ENCODE results near the gene CHD9.
A peak's percentile ranks its signal among the peaks of the same experiment; 100 is the strongest.

Gene CHD9

DNA sequence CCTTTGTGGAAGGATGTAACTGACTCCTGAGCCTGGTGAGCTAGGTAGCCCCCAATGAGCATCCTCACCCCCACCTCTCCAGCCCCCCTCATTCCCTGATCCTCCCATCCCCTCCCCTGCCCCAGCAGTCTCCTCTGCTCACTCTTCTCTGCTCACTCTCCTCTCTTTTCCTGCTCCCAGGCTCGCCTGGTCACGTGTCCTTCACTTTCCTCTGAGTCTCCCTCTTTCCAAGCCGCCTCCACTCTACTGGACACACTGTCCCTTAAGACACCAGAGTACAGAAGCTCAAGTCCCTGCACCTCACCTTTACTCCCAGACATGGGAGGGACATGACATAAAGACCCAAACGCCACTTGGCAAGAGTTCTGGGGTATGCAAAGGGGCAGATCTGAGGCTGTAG, 303.2 kb downstream of the CHD9 start:
- no peak for DNase-seq (ENCODE audit: low read depth)

- no peak for DNase-seq (ENCODE audit: low read depth)
Observed at GRCh38 chr16:53358884-53359283, 304.1 kb downstream of the CHD9 start.

DNA sequence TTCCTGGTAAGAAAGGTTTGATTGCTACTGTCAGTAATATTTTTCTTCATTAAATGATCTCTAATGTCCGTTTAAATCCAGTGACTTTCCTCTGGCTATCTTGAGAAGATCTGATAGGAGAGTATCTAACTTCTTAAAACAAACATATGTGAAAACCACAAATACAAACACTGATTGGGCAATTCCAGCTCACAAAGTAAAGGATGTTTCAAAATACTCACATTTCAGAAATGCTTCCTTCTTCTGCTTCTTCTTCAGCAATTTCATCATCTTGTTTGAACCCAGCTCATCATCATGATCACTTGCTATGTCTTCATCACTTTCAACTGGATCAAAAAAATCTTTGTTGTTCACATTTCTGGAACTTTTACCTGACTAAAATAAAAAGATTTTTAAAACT, 315.1 kb downstream of the CHD9 start:
- peak; percentile 67 for DNase-seq (ENCODE audit: low read depth)

- DNase-seq (ENCODE audit: low read depth): no peak
Observed at GRCh38 chr16:53370827-53371226, 316.0 kb downstream of the CHD9 start.

DNA sequence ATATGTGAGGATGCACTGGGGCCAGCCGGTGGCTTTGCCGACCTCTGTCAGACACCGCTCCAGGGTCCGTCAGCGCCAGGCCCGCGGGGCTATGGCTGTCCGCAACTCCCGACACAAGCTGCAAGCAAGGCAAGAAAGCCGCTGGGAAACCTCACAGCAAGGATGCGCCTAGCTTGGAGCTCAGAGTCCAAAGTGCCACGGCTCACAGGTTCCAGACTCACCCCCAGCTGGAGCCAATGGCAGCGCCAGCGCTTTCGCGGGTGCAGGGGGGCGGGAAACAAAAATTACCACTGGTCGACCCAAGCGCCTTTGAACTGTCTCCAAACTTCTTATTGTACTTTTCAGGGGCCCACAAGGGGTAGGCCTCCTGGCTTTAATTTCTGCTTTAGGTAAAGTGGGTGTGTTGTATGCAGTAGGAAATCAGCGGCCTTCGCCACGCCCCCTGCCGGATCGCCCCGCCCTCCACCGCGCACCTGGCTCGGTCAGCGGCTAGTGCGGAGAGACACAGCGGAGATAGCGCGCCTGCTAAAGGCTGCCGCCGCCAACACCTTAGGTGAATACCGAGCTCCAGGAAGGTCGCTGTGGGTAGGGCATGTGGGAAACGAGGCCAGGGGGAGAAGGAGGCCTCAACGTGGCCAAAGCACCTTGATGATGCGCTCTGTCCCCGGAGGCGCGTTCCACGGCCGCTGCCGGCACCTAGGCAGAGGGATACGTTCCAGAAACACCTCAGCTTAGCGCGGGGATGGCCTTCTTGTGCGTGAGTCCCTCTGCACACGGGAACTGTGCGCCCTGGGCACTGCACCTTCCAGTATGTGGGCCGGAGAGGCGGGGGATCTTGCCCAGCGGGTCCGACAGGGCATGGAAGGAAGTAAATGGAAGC, 318.4 kb downstream of the CHD9 start:
- DNase-seq (ENCODE audit: low read depth): no peak

GRCh38 chr16:53374800-53375199, 320.0 kb downstream of the CHD9 start:
- DNase-seq (ENCODE audit: low read depth): no peak

DNA sequence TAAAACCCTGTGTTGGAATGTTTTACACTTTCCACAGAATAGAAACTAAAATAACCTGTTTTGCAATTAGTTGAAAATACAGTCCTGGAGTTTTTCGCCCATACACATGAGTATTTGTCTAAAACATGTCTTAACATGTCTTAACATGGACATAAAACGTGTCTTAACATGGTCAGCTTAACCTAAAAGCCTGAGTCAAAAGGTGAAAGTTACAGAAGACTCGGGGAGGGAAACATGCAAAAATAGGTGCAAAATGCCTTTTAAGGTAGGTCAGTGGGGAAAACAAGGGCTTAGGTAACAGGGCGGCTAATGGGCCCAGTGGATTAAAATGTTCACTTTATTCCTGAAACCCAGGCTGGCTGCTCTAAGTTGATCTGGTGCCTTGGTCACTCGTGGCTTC, 323.3 kb downstream of the CHD9 start:
- no peak for DNase-seq (ENCODE audit: low read depth)

All from fibroblast of gingiva (primary cell).